Neural progenitor cell (in vitro differentiated cells): ENCODE measurements around the gene IQCE.

Source experiments
- EZH2phosphoT487 ChIP-seq: fragments of 200-600 bp; sonication (generic); IDR thresholded peaks from 2 replicates; pipeline ENCODE4 v1.6.1; 2017; ENCODE audit warnings: antibody characterized with exemption
- TF ChIP-seq, protein P1 (sequence below): fragments of 200-600 bp; sonication (generic); IDR thresholded peaks from 2 replicates; pipeline ENCODE4 v1.5.1; 2017; ENCODE audit warnings: antibody characterized with exemption, mild to moderate bottlenecking

DNA sequence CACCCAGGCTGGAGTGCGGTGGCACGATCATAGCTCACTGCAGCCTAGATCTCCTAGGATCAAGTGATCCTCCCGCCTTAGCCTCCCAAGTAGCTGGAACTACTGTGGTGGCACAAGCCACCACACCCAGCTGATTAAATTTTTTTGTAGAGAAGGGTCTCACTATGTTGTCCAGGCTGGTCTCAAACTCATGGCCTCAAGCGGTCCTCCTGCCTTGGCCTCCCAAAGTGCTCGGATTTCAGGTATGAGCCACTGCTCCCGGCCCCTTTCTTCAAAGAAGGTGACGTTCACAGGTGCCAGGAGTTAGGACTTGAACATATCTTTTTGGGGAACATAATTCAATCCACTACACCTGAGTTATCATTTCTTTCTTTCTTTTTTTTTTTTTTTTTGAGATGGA lies 70.1 kb downstream of the IQCE start:
- no peak for TF ChIP-seq EZH2phosphoT487
- TF ChIP-seq, protein P1, sequence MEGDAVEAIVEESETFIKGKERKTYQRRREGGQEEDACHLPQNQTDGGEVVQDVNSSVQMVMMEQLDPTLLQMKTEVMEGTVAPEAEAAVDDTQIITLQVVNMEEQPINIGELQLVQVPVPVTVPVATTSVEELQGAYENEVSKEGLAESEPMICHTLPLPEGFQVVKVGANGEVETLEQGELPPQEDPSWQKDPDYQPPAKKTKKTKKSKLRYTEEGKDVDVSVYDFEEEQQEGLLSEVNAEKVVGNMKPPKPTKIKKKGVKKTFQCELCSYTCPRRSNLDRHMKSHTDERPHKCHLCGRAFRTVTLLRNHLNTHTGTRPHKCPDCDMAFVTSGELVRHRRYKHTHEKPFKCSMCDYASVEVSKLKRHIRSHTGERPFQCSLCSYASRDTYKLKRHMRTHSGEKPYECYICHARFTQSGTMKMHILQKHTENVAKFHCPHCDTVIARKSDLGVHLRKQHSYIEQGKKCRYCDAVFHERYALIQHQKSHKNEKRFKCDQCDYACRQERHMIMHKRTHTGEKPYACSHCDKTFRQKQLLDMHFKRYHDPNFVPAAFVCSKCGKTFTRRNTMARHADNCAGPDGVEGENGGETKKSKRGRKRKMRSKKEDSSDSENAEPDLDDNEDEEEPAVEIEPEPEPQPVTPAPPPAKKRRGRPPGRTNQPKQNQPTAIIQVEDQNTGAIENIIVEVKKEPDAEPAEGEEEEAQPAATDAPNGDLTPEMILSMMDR: no peak
